T-helper 2 cell treated with Interferon-gamma antibody and Interleukin-4, amounts not matched to agents 5 μg/mL and 100 μg/mL, for 36 hours (primary cell): Measurements from ENCODE around the gene CFI.
A peak's percentile ranks its signal among the peaks of the same experiment; 100 is the strongest.
"Not testable (repeated sequence)": the region's sequence is repeated elsewhere in the genome, so short reads cannot be mapped to it uniquely, and the experiment has no call there.

Experiments used
- DNase-seq: peaks from one replicate; pipeline ENCODE4 v3.0.0; 2021; ENCODE audit warnings: low spot score
- H3K27ac Mint-ChIP-seq: one replicate; pipeline ENCODE4 v1.8.0; 2021; ENCODE audit warnings: mild to moderate bottlenecking, mixed read lengths
- H3K27me3 Mint-ChIP-seq: one replicate; pipeline ENCODE4 v1.8.0; 2021; ENCODE audit warnings: low read depth, mixed read lengths
- H3K36me3 Mint-ChIP-seq: one replicate; pipeline ENCODE4 v1.8.0; 2021; ENCODE audit warnings: low read depth, mixed read lengths
- H3K4me1 Mint-ChIP-seq: one replicate; pipeline ENCODE4 v1.8.0; 2021; ENCODE audit warnings: low read depth, mixed read lengths
- H3K4me3 Mint-ChIP-seq: one replicate; pipeline ENCODE4 v1.8.0; 2022; ENCODE audit warnings: mild to moderate bottlenecking, moderate library complexity, mixed read lengths
- H3K9me3 Mint-ChIP-seq: one replicate; pipeline ENCODE4 v1.8.0; 2021; ENCODE audit warnings: mixed read lengths

Gene CFI

DNA sequence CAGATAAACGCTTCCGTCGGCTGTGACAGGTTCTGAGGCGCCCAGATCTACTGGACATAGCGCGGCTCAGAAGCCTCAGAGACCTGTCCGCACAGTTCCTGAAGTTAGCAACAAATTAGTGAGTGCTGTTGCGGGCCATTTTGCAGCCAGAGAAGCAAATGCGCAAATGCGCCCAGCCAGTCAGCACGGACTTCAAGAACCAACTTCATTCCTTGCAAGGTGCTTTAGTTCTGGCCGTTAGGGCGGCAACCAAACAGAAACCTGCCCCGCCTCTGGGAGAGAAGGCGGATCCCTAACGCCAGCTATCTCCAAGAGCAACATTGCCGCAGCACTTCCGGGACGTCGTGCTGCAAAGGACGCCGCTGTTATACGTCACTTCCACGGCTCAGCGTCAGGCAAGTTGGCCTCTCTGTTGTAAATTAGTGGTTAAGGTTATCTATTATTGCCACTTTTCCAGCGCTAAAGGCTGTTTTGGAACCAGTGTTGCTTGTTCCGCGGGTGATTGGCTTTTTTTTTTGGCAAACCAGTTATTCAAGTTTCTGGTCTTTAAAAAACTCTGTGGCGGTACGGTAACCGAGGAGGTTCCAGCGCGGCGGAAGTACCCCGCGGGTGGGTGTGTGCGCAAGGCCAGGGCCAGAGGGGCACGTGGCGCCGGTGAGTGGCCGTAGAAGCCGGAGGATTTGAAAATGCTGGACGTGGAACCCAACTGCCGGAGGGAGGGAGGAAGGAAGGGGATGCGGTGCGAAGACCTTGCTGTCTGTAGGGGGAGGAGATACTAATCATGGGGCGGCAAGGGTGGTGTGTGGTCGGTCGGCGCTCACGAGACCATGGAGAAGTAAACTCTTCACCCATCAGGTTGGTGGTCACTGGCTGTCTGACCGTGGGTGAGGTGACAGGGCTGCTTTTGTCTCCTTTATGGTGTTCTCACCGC is 13.6 kb upstream of the CFI start, which contains the start of gene GAR1:
GAR1 (plus strand) TSS at position 612 of the 931 bp plus-strand sequence. CDS start 403 bp downstream, outside the sequence.
- Mint-ChIP-seq H3K4me3 (peak within 1 kb of the TSS; percentile 97), H3K9me3 (no peaks in the 10 kb centered on the region), H3K36me3 (peaks cover 40% of the 10 kb centered on the region), H3K27me3 (no peaks in the 10 kb centered on the region), H3K27ac (peak within 1 kb of the TSS; percentile 98), H3K4me1 (peaks cover 48% of the 10 kb centered on the region)
- DNase-seq: peak; percentile 92

DNA sequence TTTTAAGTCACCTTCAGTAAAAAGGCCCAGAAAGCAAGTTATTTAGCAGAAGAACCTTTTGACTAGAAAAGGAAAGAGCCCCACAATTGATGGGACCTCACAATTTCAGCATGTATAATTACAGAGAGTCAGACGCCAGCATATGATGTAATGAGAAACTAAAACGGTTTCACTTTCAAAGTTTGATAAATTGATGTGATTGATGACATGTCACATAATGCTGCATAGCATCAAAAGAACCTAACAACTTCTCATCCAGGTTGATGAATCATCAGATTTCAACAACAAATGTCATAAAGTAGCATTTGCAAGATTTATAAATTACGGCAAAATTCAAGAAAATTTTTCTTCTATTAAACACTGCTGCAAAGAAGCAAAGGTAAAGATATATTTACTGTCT is 9.9 kb upstream of the CFI start:
- H3K4me3 Mint-ChIP-seq: no peak overlapping the region
- no peaks in the 10 kb centered on the region for H3K27me3 Mint-ChIP-seq
- no peaks in the 10 kb centered on the region for H3K9me3 Mint-ChIP-seq
- H3K4me1 Mint-ChIP-seq: peaks cover 24% of the 10 kb centered on the region
- DNase-seq: no peak
- H3K27ac Mint-ChIP-seq: no peak overlapping the region
- H3K36me3 Mint-ChIP-seq: peaks cover 9% of the 10 kb centered on the region

GRCh38 chr4:109810552-109811387 is 9.0 kb upstream of the CFI start:
- H3K36me3 Mint-ChIP-seq: peaks cover 3% of the 10 kb centered on the region
- no peak for DNase-seq
- H3K27me3 Mint-ChIP-seq: no peaks in the 10 kb centered on the region
- no peak overlapping the region for H3K4me3 Mint-ChIP-seq
- no peak overlapping the region for H3K27ac Mint-ChIP-seq
- H3K4me1 Mint-ChIP-seq: peaks cover 15% of the 10 kb centered on the region
- H3K9me3 Mint-ChIP-seq: no peaks in the 10 kb centered on the region

DNA sequence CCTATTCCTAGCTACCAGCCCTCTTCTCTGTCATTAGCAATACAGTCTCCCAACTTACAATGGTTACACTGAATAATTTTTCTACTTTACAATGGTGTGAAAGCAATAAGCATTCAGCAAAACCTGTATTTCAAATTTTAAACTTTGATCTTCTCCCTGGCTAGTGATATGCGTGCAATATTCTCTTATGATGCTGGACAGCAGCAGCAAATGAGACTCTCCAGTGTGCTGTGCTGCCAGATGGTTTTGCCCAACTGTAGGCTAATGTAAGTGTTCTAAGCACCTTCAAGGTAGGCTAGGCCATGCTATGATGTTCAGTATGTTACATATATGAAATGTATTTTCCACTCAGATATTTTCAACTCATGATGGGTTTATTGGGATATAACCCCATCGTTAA is 7.9 kb upstream of the CFI start:
- H3K4me3 Mint-ChIP-seq: no peak overlapping the region
- no peaks in the 10 kb centered on the region for H3K36me3 Mint-ChIP-seq
- no peak overlapping the region for H3K27ac Mint-ChIP-seq
- peaks cover 12% of the 10 kb centered on the region for H3K4me1 Mint-ChIP-seq
- DNase-seq: no peak
- no peaks in the 10 kb centered on the region for H3K9me3 Mint-ChIP-seq
- H3K27me3 Mint-ChIP-seq: no peaks in the 10 kb centered on the region

DNA sequence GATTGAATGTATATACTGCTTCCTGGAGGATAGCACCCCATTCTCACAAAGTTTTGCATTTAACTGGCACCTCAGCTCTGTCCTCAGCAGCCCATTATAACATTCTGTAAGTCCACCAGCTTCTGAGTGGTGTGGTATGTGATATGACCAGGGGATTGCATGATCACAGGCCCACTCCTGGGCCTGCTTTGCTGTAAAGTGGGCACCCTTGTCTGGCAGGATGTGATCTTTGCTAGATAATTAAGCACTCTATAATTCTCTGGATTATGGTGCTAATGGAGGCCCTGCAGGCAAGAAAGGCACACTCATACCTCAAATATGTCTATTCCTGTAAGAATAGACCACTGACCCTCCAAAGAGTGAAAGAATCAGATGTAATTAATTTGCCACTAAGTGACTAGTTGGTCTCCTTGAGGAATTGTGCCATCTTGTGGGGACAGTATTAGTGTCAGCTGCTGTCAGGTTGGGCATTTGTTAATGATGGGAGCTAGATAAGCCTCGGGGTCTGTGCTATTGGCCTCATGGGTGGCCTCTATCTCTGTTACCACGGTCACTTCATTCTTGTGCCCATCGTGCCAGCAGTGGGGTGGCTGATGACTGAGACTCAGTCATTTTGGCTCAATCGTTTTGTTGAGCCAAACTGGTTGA is 2.2 kb upstream of the CFI start:
- Mint-ChIP-seq H3K27ac (no peak overlapping the region), H3K4me3 (no peak overlapping the region), H3K4me1 (no peaks in the 10 kb centered on the region), H3K9me3 (no peaks in the 10 kb centered on the region), H3K36me3 (no peaks in the 10 kb centered on the region), H3K27me3 (no peaks in the 10 kb centered on the region)
- DNase-seq: no peak

GRCh38 chr4:109801099-109801789 is 555 bp downstream of the CFI start:
- Mint-ChIP-seq H3K9me3 (peaks cover 13% of the 10 kb centered on the region), H3K27ac (no peak overlapping the region), H3K27me3 (peaks cover 12% of the 10 kb centered on the region), H3K36me3 (no peaks in the 10 kb centered on the region), H3K4me1 (no peaks in the 10 kb centered on the region), H3K4me3 (no peak overlapping the region)
- no peak for DNase-seq

- H3K27me3 Mint-ChIP-seq: peaks cover 15% of the 10 kb centered on the region
- H3K4me1 Mint-ChIP-seq: no peaks in the 10 kb centered on the region
- no peaks in the 10 kb centered on the region for H3K36me3 Mint-ChIP-seq
- no peak overlapping the region for H3K4me3 Mint-ChIP-seq
- no peak overlapping the region for H3K27ac Mint-ChIP-seq
- DNase-seq: no peak
- H3K9me3 Mint-ChIP-seq: peaks cover 28% of the 10 kb centered on the region
These were observed 2.9 kb downstream of the CFI start for GRCh38 chr4:109798866-109799265.

DNA sequence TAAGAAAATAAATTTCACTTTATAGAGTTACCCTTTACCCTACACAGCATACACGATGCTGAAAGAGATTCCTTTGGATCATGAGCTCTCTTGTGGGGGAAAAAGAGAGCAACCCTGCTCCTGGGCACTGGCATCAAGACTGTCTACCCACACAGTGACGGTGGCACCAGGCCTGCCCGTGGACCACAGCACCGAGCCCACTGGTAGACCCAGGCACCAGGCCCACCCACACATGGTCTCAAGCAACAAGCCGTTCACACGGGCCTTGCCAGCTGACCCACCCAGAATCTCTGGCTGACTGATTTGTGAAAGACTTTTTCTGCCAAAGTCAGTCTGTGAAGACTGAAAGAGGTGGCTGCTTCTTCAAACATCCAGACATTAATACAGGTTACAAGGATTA is 6.7 kb downstream of the CFI start:
- DNase-seq: no peak
- peaks cover 29% of the 10 kb centered on the region for H3K9me3 Mint-ChIP-seq
- no peaks in the 10 kb centered on the region for H3K36me3 Mint-ChIP-seq
- H3K27me3 Mint-ChIP-seq: peaks cover 31% of the 10 kb centered on the region
- no peaks in the 10 kb centered on the region for H3K4me1 Mint-ChIP-seq
- H3K4me3 Mint-ChIP-seq: no peak overlapping the region
- H3K27ac Mint-ChIP-seq: no peak overlapping the region

GRCh38 chr4:109787807-109788206 is 14.0 kb downstream of the CFI start:
- H3K4me3 Mint-ChIP-seq: no peak overlapping the region
- H3K36me3 Mint-ChIP-seq: no peaks in the 10 kb centered on the region
- peaks cover 44% of the 10 kb centered on the region for H3K27me3 Mint-ChIP-seq
- H3K4me1 Mint-ChIP-seq: no peaks in the 10 kb centered on the region
- no peak overlapping the region for H3K27ac Mint-ChIP-seq
- DNase-seq: no peak
- no peaks in the 10 kb centered on the region for H3K9me3 Mint-ChIP-seq

- no peak for DNase-seq
- Mint-ChIP-seq H3K27me3 (peaks cover 45% of the 10 kb centered on the region), H3K4me3 (no peak overlapping the region), H3K27ac (no peak overlapping the region), H3K36me3 (no peaks in the 10 kb centered on the region), H3K9me3 (no peaks in the 10 kb centered on the region), H3K4me1 (no peaks in the 10 kb centered on the region)
These were observed 15.0 kb downstream of the CFI start for GRCh38 chr4:109786846-109787245.

DNA sequence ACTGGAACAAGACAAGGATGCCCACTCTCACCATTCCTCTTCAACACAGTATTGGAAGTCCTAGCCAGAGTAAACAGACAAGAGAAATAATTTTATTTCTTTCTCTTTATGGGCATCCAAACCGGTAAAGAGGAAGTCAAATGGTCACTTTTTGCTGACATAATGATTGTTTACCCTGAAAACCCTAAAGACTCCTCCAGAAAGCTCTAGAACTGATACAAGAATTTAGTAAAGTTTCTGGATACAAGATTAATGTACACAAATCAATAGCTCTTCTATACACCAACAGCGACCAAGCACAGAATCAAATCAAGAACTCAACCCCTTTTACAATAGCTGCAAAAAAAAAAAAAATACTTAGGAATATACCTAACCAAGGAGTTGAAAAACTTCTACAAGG is 19.7 kb downstream of the CFI start:
- not testable (repeated sequence) for H3K4me3 Mint-ChIP-seq, H3K27ac Mint-ChIP-seq, H3K9me3 Mint-ChIP-seq, H3K4me1 Mint-ChIP-seq, DNase-seq, H3K36me3 Mint-ChIP-seq
- H3K27me3 Mint-ChIP-seq: peaks cover 28% of the 10 kb centered on the region

DNA sequence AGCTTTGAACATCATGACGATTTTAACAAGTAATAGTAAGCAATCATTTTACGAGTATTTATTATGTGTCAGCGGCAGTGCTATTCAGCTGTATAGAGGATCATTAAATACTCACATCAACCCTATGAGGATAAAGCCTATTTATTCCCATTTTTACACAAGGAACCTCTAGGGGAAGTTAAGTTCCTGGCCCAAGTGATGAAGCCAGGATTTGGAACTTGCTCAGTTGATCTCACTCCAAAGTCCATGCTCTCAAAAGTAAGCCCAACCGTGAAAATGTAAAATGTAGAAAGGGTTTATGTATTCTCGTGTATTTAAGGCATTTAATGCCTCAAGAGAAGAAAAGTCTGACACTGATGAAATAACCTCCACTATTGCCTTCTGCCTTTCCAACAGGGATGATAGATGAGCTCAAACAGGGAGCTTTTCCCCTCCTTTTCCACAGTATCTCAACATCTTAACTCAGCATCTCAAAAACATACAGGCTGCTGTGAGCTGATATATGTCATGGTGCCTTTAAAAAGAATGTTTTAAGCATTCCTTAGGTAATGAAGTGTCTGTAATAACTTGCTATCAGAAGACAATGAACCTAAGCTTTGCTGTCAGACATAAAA is 36.9 kb downstream of the CFI start:
- H3K9me3 Mint-ChIP-seq: no peaks in the 10 kb centered on the region
- H3K4me1 Mint-ChIP-seq: peaks cover 3% of the 10 kb centered on the region
- no peaks in the 10 kb centered on the region for H3K36me3 Mint-ChIP-seq
- peaks cover 5% of the 10 kb centered on the region for H3K27me3 Mint-ChIP-seq
- H3K27ac Mint-ChIP-seq: no peak overlapping the region
- no peak overlapping the region for H3K4me3 Mint-ChIP-seq
- no peak for DNase-seq

DNA sequence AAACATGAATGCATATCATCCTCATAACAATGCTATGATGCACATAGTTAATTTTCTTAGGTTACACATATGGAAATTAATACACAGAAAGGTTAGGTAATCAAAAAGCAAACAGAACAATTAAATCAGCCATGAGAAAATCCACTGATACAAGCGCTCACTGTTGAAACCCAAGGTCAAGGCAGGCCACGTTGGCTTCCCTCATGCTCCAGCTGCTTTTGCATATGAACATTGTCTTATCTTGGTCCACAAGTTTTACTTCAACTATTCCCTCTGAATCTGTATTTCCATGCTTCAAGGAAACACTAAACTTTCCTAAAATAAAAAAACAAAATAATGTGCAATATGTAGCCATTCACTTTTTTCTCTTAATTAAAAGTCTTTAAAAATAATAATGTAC is 37.4 kb downstream of the CFI start:
- Mint-ChIP-seq H3K27me3 (peaks cover 5% of the 10 kb centered on the region), H3K36me3 (no peaks in the 10 kb centered on the region), H3K27ac (no peak overlapping the region)

More for the DNA sequence above, 37.4 kb downstream of the CFI start:
- Mint-ChIP-seq H3K4me3 (no peak overlapping the region), H3K9me3 (no peaks in the 10 kb centered on the region), H3K4me1 (peaks cover 3% of the 10 kb centered on the region)
- DNase-seq: no peak
